Gastrocnemius medialis (tissue), 4 donors: ENCODE data around the gene C1orf185. TPM values are rescaled to one million over a fixed set of nuclear protein-coding genes. Genes with fewer than 3 reads are reported as not detected.

Experiments used
- ATAC-seq, 2 donors: fragments of 150-250 bp; one replicate each; pipeline ENCODE4 v1.9.1; 2016
- DNase-seq, 2 donors: peaks; one replicate each; pipeline ENCODE4 v3.0.0-alpha.2; 2019
- H3K27ac ChIP-seq, 4 donors: fragments of 200-600 bp; sonication (generic); 1 replicate in 1 of 4; 2 replicates in 3 of 4; pipeline ENCODE4 v1.5.1; 2016 to 2018; ENCODE audit warnings: mild to moderate bottlenecking in 2 of 4, moderate library complexity in 1 of 4
- H3K27me3 ChIP-seq, 3 donors: fragments of 200-600 bp; sonication (generic) in 2 of 3; 1 replicate in 1 of 3; 2 replicates in 2 of 3; pipeline versions ENCODE4 v1.5.1 to v1.6.0; 2016 to 2019; ENCODE audit warnings: mild to moderate bottlenecking in 1 of 3, moderate library complexity in 1 of 3
- H3K36me3 ChIP-seq, 2 donors: fragments of 200-600 bp; sonication (generic) in 1 of 2; one replicate each; pipeline ENCODE4 v1.5.1; 2017 to 2018
- H3K4me1 ChIP-seq, 2 donors: fragments of 200-600 bp; sonication (generic) in 1 of 2; one replicate each; pipeline ENCODE4 v1.5.1; 2016 to 2017; ENCODE audit warnings: mild to moderate bottlenecking in 2 of 2
- H3K4me3 ChIP-seq, 4 donors: fragments of 200-600 bp; sonication (generic) in 3 of 4; 1 replicate in 1 of 4; 2 replicates in 3 of 4; pipeline ENCODE4 v1.5.1; 2016 to 2019; ENCODE audit warnings: mild to moderate bottlenecking in 2 of 4
- H3K9me3 ChIP-seq, 3 donors: fragments of 200-600 bp; sonication (generic) in 2 of 3; 1 replicate in 1 of 3; 2 replicates in 2 of 3; pipeline ENCODE4 v1.5.1; 2016 to 2019
- POLR2A ChIP-seq, 2 donors: fragments of 450-650 bp; IDR thresholded peaks; one replicate each; pipeline ENCODE4 v1.6.1; 2017; ENCODE audit warnings: antibody characterized with exemption in 2 of 2, mild to moderate bottlenecking in 2 of 2, moderate library complexity in 2 of 2
- in situ Hi-C, 4 donors: fragments of 200-750 bp; cut with MboI; loops; one replicate each; pipeline versions ENCODE4 v1.15.0 to v1.8.0; 2017; ENCODE audit warnings: low sequenced_read_pairs in 4 of 4
- intact Hi-C: fragments of 100-400 bp; cut with DNase I; formaldehyde crosslinking; loops from one replicate; pipeline ENCODE4 v1.15.1; 2023; ENCODE audit warnings: low total_unique reads
- total RNA-seq, 4 donors: library from RNA; depleted of rRNA; stranded (reverse); fragments of >200 nt; gene quantifications; one replicate each; pipeline versions ENCODE4 v1.1.0 to v1.2.3, GENCODE V29; 2016
- TF ChIP-seq, protein P1 (sequence below), 5 experiments: fragments of 450-650 bp in 3 of 5; fragments of 200-600 bp in 2 of 5; sonication (generic) in 2 of 5; IDR thresholded peaks in 4 of 5; conservative IDR thresholded peaks in 1 of 5; 1 replicate in 4 of 5; 2 replicates in 1 of 5; pipeline ENCODE4 v1.5.1; 2016 to 2019; ENCODE audit warnings: antibody characterized with exemption in 5 of 5, mild to moderate bottlenecking in 3 of 5, moderate library complexity in 3 of 5

The C1orf185 gene
- total RNA-seq, 4 donors from 2014 or later, result not detected

DNA sequence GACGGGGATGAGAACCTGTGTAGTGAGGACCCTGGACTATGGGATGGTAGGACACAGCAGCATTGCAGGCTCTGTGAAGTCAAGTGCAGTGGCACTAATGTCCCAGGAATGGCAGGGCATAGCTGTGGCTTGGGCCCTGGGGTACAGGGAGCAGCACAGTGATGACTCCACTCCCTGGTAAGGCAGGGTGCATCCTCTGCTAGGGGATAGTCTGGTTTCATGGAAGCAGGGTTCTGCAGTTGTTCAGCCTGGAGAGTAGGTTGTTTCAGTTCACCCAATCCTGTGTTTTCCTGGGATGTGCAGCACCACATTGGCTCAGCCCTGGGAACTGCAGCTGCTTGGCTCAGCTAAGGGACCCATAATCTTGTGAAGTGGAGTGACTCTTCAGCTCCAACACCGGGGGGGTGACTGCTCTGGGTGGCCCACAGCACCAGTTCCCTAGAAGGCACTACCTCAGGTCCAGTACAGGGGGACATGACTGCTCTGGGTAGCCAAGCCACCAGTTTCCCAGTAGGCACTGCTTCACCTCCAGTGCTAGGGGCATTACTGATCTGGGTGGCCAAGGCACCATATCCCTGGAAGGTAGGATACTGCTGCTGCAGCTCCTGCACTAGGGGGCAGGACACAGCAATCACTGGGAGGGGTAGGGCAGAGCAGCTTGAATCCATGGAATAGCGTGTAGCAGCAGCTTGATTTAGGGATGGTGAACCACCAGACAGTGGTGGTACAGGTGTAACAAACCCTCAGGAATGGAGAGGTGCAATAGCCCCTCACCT is 15.3 kb upstream of the C1orf185 start:
- in situ Hi-C loops, result no loop called here
- no peak for ATAC-seq

GRCh38 chr1:51088474-51088873 is 13.6 kb upstream of the C1orf185 start:
- Histone ChIP-seq H3K4me3 (no peak overlapping the region), H3K36me3 (no peaks in the 10 kb centered on the region), H3K9me3 (no peaks in the 10 kb centered on the region), H3K27ac (no peak overlapping the region), H3K4me1 (no peaks in the 10 kb centered on the region), H3K27me3 (peaks cover 0 to 5% (median 0%) of the 10 kb centered on the region in 3 donors)
- intact Hi-C loops (no loop called here), in situ Hi-C loops (no loop called here)
- TF ChIP-seq, protein P1, sequence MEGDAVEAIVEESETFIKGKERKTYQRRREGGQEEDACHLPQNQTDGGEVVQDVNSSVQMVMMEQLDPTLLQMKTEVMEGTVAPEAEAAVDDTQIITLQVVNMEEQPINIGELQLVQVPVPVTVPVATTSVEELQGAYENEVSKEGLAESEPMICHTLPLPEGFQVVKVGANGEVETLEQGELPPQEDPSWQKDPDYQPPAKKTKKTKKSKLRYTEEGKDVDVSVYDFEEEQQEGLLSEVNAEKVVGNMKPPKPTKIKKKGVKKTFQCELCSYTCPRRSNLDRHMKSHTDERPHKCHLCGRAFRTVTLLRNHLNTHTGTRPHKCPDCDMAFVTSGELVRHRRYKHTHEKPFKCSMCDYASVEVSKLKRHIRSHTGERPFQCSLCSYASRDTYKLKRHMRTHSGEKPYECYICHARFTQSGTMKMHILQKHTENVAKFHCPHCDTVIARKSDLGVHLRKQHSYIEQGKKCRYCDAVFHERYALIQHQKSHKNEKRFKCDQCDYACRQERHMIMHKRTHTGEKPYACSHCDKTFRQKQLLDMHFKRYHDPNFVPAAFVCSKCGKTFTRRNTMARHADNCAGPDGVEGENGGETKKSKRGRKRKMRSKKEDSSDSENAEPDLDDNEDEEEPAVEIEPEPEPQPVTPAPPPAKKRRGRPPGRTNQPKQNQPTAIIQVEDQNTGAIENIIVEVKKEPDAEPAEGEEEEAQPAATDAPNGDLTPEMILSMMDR (IDR thresholded peaks at IDR 0.05 in 4 of 5, conservative IDR thresholded peaks at IDR 0.05 in 1 of 5), result no peak
- TF ChIP-seq POLR2A (IDR thresholded peaks at IDR 0.05), result no peak
- no peak for DNase-seq
- no peak for ATAC-seq

More for the DNA sequence above, 15.3 kb upstream of the C1orf185 start:
- no peak for DNase-seq
- Histone ChIP-seq H3K36me3 (no peaks in the 10 kb centered on the region), H3K4me1 (no peaks in the 10 kb centered on the region), H3K4me3 (no peak overlapping the region), H3K9me3 (no peaks in the 10 kb centered on the region), H3K27me3 (peaks cover 0 to 5% (median 0%) of the 10 kb centered on the region in 3 donors), H3K27ac (no peak overlapping the region)
- TF ChIP-seq, protein P1 (IDR thresholded peaks at IDR 0.05 in 4 of 5, conservative IDR thresholded peaks at IDR 0.05 in 1 of 5), result no peak
- no peak for TF ChIP-seq POLR2A (IDR thresholded peaks at IDR 0.05)
- intact Hi-C loops, result no loop called here

DNA sequence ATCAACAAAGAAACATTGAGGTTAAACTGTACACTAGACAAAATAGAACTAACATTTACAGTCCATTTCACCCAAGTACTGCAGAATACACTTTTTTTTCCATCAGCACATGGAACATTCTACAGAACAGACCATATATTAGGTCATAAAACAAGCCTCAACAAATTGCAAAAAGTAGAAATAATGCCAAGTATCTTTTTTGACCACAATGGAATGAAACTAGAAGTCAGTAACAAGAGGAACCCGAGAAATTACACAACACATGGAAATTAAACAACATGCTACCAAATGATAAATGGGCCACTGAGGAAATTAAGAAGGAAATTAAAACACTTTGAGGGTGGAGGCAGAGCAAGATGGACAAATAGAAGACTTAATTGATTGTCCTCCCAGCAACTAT is 8.4 kb upstream of the C1orf185 start:
- Histone ChIP-seq H3K27ac (no peak overlapping the region), H3K36me3 (no peaks in the 10 kb centered on the region), H3K27me3 (no peaks in the 10 kb centered on the region), H3K4me3 (no peak overlapping the region), H3K4me1 (no peaks in the 10 kb centered on the region), H3K9me3 (no peaks in the 10 kb centered on the region)
- in situ Hi-C loops, result no loop called here
- intact Hi-C loops, result no loop called here
- ATAC-seq (no peak), DNase-seq (no peak)
- TF ChIP-seq, protein P1 (IDR thresholded peaks at IDR 0.05 in 4 of 5, conservative IDR thresholded peaks at IDR 0.05 in 1 of 5), result no peak
- no peak for TF ChIP-seq POLR2A (IDR thresholded peaks at IDR 0.05)

DNA sequence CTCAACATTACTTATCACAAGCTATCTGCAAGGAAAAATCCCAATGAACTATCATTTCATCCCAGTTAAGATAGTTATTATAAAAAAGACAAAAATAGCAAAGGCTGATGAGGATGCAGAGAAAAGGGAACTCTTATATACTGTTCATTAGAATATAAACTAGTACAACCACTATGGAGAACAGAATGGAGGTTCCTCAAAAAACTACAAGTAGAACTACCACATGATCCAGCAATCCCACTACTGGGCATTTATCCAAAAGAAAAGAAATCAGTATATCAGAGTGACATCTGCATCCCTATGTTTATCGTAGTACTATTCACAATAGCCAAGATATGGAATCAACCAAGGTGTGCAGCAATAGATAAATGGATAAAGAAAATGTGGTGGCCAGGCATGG is 4.9 kb upstream of the C1orf185 start:
- H3K4me1 ChIP-seq, result no peaks in the 10 kb centered on the region
- H3K36me3 ChIP-seq, result no peaks in the 10 kb centered on the region
- ATAC-seq (no peak), DNase-seq (no peak)
- no peaks in the 10 kb centered on the region for H3K9me3 ChIP-seq
- H3K4me3 ChIP-seq, result no peak overlapping the region
- intact Hi-C loops (no loop called here), in situ Hi-C loops (no loop called here)
- H3K27ac ChIP-seq, result no peak overlapping the region
- H3K27me3 ChIP-seq, result no peaks in the 10 kb centered on the region
- TF ChIP-seq, protein P1 (IDR thresholded peaks at IDR 0.05 in 4 of 5, conservative IDR thresholded peaks at IDR 0.05 in 1 of 5), result no peak
- no peak for TF ChIP-seq POLR2A (IDR thresholded peaks at IDR 0.05)
